DMS53 (cell line): ENCODE results near the gene USHBP1.

Source experiments
- DNase-seq: peaks from one replicate; lab custom pipeline; 2025; lab: John Stamatoyannopoulos, UW

The USHBP1 gene

DNA sequence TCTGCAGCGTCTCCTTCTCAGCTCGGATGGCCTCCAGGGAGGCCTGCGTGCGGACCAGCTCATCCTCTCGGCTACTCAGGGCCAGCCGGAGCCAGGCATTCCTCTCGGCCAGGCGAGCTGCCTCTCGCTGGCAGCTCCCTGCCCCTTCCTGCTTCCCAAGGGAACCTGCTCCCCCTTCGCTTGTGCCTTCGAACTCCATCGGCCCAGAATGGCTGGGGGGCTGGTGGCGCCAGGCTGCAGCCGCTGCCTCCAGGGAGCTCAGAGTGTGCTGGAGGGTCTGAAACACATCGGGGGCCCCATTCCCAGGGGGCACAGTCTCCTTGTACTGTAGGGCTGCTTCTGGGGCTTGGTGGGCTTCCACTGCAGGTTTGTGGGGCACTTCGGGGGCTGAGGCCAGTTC, 2.0 kb downstream of the USHBP1 start:
- no peak for DNase-seq

DNA sequence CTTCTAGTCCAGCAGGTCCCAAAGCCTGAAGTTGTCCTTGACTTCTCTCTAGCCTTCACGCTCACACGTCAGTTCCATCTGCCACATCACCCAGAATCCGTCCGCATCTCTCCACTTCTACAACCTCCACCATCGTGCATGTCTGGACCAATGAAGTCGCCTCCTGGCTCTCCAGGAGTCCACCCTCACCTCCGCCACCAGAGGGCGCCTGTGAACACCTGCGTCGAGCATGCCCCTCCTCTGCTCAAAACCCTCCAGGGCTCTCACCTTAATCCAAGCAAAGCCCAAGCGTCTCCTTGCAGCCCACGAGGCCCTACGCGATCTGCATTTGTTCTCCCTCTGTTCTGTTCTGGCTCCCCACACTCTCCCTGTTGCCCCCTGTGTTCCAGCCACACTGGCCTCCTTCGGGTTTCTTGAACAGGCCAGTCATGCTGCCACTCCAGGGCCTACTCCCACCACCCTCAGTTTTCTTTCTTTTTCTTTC, 3.7 kb downstream of the USHBP1 start:
- peak; percentile 92 for DNase-seq

DNA sequence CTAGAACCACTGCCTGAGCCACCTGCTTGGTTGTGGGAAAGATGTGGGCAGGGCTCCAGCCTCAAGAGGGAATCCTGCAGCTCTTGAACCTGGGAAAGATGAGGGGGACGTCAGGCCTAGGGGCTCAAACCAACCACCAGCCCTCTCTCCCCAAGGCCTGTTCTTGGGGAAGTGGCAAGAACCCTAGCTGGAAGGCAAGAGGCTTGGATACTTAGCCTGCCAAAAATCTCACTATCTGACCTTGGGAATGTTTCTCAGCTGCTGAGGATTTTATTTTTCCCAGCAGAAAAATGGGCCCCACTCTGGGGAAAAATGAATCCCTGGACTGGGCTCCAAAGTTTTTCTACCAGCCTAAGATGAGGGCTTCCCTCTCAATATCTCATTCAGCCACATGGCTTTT, 4.6 kb downstream of the USHBP1 start:
- no peak for DNase-seq

DNA sequence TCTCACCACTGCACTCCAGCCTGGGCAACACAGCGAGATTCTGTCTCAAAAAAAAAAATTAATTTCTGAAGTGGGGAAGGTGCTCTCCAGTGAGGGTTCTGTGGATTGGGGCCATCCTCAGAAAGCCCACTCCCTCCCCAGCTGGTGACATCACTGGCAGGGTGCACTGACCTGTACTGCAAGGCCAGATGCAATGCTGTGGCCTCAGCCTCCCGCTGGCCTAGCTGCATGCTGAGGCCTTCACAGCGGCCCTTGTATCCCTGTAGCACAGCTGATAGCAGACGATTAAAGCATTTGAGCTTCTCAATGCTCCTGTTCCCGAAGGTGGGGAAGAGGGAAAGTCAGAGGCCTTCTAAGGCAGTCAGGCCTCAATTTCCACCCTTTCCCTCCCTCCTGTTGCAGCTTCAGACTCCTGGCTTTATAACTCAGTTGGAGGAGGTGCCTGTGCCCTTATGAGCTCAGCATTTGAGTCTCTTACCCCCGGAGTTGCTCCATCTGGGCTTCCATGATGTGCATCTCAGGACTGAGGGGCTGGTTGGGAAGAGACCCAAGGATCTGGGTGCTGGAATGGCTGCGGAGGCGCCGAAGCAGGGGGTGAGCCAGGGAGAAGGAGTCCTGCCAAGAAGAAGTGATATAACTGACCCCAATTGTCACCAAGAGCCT, 5.3 kb downstream of the USHBP1 start:
- peak; percentile 49 for DNase-seq

DNA sequence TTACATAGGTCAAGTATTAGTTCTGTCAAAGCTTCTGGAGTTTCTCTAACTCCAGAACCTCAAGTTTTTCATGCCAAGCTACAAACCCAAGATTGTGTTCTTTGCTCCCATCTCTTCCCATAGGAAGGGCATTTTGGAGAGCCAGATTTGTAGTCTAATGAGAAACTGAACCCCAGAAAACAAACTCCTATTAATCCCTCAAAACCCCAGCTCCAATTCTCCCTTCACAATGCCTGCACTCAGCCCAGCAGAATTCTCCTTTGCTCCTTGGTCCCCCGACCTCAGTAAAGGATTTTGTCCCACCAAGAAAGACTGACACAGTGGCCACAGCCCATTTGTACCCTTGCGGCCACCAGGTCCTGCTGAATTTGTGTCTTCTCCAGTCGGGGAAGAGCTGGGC, 8.4 kb downstream of the USHBP1 start:
- DNase-seq = no peak

DNA sequence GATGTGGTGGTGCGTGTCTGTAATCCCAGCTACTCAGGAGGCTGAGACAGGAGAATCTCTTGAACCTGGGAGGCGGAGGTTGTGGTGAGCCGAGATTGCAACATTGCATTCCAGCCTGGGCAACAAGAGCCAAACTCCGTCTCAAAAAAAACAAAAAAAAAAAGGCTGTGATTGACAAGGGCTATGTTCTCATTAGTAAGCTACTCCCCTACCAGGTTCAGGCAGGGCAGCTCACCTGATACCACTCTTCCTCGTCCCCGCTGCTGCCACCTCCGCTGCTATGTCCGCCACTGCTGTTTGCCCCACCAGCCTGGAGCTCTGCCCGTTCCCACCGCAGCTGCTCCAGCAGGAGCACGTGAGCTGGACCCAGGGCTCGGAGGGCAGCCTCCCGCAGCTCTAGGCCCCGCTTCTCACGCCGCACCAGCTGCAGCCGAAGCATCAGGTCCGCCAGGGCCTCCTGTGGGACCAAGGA, 9.4 kb downstream of the USHBP1 start:
- DNase-seq = peak; percentile 31

DNA sequence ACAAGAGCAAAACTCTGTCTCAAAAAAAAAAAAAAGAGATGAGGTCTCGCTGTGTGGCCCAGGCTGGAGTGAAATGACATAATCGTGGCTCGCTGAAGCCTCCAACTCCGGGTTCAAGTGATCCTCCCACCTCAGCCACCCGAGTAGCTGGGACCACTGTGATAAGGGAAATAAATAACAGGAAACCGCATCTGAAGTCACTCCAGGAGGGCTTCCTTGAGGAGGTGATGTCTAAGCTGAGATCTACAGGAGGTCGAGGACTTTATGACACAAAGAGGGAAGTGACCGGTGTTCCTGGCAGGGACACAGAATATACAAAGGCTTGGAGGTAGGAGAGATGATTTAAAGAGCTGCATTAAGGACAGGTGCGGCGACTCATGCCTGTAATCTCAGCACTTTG, 9.9 kb downstream of the USHBP1 start:
- DNase-seq = no peak

DNA sequence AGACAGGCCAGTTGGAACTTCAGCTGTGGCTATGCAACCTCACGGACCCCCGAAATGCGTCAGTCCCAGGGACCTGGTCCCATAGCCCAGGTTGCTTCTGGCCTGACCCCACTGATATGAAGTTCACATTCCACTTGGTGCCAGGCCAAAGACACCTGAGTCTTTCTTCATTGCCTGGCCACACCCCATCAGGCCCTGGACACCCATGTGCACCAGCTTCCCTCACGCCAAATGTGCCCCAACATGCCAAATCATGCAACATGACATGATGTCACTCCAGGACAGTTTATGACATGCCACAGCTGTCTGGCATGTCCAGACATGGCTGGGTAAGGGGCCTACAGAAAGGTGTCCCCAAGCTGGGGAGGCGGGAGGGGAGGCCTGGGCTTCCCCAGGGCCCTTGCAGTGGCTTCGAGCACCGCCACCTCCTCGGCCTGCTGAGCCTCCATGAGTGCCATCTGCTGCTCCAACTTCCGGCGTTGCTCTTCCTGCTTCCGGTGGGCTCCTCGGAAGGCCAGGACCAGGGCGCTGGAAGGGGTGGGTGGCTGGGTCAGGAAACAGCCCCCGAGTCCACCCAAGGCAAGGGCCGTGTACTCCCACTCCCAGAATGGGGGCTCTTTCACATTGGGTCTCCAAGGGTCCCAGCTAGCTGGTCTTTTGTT, 14.5 kb downstream of the USHBP1 start:
- no peak for DNase-seq

DNA sequence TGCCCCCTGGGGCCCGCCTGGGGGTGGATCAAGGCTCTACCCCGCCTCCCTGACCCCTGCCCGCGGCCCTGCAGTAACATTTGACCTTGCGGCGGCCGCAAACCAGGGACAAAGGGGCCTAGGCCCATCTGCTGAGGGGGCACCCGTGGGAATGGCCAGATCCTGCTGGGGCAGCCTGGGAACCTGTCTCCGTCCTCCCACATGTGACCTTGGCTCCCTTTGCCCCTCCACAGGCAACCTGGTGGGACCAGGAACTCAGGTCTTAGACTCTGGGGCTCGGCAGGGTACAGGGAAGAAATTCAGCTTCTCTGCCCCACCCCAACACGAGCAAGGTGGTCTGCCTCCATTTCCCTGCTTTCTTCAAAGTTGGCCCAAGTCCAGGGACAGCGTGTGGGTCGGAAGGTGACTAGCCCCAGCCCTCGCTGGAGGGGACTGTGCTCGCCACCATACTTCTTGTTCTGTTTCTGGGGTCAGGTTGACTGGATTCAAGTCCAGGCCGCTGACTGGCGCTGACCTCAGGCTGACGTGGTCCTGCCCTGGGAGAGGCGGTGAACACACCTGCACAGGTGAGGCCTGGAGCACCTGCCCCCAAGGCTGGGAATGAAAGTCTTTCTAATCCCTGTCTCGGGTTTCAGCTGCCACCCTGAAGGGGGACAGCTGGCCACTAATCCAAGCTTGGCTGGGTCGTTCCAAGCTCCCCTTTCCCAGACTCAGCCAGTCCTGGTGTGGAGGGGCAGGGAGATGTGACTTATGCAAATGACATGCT, 16.4 kb downstream of the USHBP1 start:
- peak; percentile 97 for DNase-seq

DNA sequence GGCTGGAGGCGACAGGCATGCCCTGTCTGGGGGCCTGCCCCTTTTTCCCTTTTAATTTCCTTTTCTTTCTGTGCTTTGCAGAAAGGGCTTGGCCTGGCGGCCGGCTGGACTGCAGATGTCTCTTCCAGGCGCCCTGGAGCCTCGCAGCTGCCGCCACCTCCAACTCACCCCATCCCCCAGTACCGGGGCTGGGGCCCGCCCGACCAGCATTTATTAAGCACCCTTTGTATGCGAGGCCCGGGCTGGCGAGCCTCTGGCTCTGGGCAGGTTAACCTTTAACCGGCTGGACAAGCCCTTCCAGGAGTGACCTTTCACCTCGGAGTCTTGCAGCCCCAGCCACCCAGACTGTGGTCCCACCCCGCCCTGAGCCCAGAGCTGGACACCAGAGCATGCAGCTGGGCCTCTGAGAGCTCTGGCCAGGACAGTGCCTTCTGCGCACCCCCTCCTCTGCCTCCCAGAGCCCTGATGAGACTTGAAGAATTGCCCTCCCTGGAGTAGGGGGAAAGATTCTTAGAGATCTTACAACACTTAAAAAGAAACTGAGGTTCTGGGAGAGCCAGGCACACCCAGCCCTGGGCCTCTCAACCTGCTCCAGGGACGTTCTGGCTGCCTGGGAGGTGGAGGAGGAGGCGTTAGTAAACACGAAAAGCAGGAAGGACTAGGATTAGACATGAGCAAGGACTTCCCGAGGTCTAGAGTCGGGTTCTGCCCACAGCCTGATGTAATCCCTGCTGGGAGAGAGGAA, 17.7 kb downstream of the USHBP1 start:
- DNase-seq = peak; percentile 85

DNA sequence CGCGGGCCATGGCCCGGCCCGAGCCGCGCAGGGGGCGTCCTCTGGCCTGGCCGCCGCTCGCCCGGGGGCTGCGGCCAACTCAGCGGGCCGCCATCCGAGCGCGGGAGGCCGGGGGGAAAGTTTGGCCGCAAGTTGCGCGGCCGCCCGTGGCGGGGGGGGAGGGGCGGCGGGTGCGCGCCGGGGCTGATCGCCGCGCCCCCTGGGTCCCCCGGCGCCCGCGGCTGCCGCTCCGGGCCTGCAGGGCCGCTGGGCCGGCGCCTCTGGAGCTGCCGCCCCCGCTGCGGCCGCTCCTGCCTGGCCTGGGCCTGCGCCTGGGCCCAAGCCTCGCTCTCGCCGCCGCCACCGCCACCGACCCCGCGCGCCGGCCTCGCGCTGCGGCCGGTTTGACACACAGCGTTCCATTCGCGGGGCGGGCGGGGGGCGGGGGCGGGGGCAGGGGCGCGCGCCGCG, 19.0 kb downstream of the USHBP1 start, which contains the start of gene NR2F6:
Gene NR2F6 (minus strand): TSS at position 385 of the 450 bp plus-strand sequence. CDS start 699 bp downstream, outside the sequence.
- DNase-seq = no peak

DNA sequence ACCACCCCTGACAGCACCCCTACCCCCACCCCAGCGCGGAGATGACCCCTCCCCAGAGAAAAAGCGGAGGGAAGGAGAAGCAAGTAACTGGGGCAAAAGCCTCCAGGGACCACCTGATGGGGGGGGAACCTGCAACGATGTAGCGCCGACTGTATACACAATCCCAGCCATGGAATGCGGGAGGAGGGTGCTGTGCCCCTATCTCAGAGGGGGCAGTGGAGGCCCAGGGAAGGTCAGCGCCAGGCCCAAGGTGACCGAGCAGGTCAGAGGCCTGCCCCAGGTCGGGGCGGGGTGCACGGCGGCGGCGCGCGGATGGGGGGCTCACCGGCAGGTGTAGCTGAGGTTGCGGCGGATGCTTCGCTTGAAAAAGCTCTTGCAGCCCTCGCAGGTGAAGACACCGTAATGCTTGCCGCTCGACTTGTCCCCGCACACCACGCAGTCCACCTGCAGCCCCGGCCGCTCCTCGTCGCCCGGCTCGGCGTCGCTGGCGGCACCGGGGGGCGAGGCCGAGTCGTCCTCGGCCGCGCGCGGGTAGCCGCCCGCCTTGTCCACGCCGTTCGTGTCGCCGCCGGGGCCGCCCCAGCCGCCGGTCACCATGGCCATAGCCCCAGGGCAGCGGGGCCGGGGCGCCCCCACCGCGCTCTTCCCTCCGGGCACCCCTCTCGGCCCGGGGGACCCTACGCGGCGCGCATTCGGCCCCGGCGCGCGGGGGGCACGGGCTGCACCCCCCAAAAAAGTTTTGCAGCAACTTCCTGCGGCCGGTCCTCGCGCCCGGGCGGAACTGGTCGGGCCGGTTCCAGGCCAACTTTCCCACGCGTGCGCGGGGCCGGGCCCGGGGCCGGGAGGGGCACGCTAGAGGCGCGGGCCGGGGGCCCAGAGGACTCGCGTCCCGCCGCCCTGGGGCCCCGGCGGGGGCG, 19.7 kb downstream of the USHBP1 start:
- DNase-seq = peak; percentile 61

DNA sequence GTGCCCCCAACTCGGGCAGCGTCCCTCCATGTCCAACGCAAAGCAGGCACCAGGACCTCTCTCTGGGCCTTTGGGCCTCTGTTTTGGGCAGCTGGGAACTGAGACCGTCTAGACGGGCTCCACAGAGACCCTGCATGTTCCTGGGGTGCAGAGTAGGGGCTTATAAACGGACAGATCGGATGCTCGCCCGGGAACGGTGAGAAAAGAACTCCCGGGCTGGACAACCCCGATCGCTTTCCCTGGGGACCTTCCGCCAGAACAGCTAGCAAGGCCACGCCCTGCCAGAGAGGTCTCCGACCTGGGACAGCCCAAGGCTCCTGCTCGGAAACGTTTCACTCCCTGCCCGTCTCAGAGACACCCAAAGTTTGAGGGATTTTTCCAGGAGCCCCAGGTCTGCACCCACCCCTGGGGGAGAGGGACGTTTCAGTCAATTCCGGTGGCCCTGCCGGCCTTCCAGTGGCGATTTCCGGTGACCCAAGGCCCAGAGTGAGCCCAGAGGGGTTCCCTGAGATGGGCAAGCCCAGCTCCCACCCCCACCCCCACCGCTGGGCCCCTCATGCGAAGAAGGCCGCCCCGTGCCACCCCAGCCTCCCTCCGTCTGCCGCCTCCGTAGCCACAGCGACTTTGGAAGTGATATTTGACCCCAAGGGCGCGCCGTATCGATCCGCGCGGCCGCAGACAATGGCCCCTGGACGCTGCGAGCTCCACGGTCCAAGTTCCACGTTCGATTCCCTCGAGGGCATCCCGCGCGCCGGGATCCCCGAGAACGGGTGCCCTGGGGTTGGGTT, 20.5 kb downstream of the USHBP1 start:
- peak; percentile 63 for DNase-seq

DNA sequence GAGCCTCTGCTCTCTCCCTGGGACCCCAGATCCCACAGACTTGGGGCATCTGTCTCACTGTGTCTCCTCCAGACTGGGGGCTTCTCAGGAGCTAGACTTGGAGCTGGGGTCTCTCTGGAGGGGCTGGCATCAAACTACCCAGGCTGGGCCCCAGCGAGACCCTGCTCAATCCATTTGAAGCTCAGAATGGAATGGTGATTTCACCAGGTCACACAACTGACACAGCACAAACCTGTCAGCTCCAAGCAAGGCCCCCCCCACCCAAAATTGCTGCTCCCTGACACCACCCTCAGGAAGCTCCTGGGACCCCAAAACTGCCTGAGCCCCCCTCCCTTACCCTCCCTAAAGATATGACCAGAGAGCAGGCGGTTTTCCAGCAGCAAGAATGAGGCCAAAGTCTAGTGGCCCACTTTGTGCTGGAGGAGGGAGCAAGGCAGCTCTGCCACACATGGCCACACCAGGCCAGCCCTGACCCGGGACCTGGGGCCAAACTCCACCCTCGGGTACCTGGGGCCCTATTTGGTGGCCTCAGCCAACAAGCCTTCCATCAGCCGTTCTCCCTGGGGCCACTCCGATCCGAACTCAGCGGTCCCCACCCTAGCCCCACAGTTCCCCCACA, 21.2 kb downstream of the USHBP1 start:
- peak; percentile 30 for DNase-seq

DNA sequence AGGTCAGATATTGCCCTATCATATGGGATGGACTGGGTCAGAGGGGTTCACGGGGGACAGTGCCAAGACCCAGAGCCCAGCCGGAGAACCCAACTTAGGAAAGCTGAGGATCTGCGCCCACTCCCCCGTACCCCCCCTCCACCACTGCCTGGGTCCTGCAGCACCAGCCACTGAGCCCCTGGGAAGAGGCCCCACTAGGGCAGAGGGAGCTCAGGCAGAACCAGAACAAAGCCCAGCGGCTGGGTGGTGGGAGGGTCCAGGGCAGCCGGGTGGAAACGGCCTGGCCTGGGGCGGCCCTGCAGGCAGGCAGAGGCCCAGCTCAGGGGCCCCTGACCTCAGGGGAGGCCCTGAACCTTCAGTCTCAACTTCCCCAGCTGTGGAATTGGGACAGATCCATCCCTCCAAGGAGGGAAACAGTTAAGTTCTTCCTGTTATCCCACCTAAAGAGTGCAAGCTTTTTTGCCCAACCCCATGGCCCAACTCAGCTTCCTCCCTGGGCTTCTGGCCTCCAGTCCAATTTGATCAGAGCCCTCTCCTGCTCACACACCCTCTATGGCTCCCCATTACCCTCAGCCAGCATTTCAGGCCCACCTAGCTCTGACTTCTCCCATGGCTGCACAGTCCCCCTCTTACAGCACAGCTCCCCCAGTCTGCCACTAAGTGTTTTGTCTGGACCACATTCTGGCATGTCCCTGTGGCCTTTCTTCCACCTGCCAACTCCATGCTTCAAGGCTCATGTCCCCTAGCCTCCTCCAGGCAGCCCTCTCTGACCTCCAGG, 21.9 kb downstream of the USHBP1 start:
- DNase-seq = no peak

DNA sequence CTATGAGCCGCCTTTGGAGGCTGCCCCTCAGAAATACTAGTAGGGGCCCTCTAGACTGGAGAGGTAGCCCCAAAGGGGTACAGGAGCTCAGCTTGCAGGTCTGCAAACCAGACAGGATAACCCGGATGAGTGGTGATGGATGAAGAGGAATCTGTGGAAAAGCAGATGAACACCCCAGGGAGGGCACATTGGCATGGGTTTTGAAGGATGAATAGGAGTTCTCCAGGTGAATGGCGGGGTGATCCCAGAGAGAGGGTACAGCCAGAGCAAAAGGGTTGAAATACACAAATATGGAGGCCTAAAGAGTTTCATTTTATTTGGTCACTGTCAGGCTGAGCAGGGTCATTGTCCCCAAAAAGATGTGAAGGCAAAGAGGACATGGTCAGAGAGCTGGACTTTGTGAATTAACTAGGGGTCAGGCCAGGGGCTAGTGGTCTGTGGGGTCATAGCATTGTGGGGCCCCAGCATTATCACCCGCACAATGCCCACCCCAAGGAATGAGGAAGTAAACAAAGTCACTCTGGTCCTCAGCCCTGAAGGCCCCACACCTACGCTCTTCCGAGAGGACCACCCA, 23.6 kb downstream of the USHBP1 start:
- DNase-seq = no peak

DNA sequence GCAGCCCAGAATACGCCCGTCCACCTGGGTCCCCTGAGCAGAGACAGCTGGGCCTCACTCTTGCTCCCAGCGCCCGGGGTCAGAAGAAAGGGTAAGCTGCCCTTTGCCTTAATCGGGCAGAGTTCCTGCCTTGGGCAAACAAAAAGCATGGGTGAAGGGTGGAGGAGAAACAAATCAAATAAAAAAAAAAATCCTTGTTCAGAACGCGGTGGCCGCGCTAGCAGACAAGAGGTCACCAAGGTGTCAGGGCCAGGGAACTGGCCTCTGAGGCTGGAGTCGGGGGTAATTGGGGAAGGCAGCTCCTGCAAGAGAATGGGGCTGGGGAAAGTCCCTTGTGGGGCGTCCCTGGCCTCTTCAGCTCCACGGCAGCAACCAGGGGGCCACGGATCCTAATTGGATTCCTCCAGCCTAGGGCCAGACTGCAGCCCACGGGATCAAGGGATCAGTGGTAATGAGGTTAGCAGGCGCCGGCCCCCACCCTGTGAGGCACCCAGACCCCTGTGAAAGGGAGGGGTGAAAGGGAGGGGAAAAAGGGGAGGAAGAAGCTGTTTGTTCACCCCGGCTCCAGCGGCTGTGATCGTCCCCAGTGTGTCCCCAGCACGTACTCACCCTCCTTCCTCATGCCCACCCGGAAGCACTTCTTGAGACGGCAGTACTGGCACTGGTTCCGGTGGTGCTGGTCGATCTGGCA, 24.3 kb downstream of the USHBP1 start:
- DNase-seq = peak; percentile 66
